Activated CD4-positive, alpha-beta T cell treated with anti-CD3 and anti-CD28 coated beads for 48 hours (primary cell): ENCODE results near the gene ATAD3C.
"Not testable (repeated sequence)": the region's sequence is repeated elsewhere in the genome, so short reads cannot be mapped to it uniquely, and the experiment has no call there.

Experiments used
- DNase-seq: peaks from one replicate; pipeline ENCODE4 v3.0.0-alpha.2; 2020

ATAD3C gene

GRCh38 chr1:1432274-1432950 lies 17.1 kb upstream of the ATAD3C start:
- DNase-seq, result no peak

GRCh38 chr1:1432951-1433803 lies 16.3 kb upstream of the ATAD3C start:
- peak; percentile 30 for DNase-seq

DNA sequence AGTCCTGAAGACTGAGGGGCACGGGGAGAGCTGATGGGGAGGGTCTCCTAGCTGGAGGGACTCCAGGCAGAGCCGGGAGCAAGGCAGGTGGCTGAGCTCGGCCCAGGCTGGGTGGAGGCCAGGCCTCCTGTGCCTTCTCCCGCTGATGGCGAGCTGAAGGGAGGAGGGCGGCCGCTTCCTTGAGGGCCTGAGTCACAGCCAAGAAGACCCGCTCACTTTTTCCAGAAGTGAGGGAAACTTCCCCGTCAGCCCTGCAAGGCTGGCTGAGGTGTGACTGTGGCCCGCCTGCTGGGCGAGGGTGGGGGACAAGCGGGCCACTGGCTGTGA lies 15.7 kb upstream of the ATAD3C start:
- peak; percentile 81 for DNase-seq

DNA sequence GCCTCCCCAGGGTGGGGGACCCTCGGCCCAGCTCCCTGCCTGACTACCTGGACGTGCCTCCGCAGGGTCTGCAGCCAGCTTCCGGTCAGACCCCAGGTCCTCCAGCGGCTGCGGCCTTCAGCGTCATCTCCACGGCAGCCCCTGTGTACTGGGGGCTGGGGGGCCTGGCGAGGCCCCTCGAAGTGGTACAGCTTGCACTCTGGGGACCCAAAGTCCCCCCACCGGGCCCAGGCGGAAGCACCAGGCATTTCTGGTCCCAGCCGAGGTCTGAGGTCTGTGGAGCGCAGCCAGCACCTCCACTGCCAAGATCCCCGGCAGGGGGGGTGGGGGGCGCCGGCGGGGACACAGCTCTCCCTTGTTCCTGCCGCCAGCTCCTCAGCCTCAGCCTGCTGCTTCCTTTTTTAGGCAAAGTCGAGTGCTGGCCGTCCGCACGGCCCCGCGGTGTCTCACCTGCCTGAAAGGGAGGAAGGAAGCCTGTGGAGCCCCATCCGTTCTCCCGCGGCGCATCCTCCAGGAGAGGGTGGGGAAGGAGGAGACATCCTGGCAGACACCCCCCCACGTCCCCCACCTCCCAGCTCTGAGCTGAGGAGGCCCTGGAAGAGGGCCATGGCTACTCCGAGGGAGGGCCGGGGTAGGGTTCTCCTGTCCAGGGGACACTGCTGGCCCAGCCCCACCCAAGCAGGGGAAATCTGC lies 15.2 kb upstream of the ATAD3C start:
- peak; percentile 45 for DNase-seq

GRCh38 chr1:1434824-1435105 lies 14.7 kb upstream of the ATAD3C start:
- no peak for DNase-seq

DNA sequence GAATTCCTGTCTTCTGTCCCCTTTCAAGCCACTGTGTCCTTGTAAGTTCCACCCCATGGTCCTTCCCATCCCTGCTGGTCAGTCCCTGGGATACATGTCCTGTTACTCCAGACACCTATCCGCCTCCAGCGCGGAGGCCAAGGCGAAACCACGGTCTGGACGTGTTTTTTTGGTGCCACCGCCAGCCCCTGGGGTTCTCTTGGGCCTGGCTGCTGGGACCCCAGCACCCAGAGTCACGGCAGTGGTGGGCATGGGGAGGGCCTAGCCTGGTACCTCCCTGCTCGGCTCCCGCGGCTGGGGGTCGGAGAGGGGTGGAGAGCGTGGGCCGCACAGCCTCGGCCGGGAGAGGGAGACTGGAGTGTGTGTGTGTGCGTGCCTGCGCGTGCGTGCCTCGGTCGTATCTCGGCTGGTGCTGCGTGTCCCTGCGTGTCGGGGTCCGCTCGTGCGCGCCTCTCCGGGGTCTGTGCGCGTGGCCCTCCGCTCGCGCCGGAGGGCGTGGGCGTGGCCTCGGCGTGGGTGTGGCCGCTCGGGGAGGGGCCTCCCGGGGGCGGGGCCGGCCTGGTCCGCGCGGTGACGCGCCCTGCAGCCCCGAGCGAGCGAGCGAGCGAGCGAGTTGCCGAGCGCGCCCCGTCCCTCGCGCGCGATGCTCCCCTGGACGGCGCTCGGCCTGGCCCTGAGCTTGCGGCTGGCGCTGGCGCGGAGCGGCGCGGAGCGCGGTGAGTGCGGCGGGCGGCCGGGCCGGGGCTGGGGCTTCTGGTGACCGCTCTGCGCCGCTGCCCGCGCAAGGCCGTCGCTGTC lies 14.2 kb upstream of the ATAD3C start, which contains the start of gene VWA1:
Gene VWA1 (plus strand): TSS at position 585 of the 798 bp plus-strand sequence. CDS start 59 bp downstream, at position 644.
- DNase-seq, result peak; percentile 76

DNA sequence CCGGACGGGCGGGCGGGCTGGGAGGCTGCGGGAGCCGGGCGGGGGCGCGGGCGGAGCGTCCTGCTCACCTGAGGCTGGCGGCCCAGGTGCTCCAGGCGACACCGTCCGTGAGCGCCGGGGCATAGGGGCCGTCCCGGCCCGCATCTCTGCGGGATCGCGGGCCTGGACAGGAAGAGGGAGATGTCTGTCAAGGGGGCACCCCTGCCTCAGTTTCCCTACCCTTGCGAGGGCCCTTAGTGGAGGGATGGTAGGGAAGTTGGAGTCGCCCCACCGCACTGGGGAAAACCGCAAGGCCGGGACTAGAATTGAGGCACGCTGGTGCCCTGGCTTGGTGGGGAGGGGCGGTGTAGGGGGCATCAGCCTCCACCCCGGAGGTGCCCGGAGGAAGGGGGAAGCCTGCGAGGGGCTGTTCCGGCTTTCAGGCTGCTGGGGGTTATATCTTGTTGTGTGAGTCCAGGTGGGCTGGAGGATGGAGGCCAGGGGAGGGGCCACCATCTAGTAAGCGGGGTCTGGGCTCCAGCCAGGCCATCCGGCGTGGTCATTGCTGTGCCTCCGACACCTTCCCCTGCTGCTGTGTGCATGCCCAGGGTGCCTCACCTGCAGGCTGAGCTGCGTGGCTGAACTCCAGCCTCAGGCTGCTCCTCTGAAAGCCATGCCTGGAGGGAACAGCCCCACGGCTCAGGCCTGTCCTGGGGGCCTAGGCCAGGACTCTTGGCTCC lies 13.4 kb upstream of the ATAD3C start:
- DNase-seq, result no peak

- DNase-seq, result no peak
These were observed 12.9 kb upstream of the ATAD3C start for GRCh38 chr1:1436630-1437032.

GRCh38 chr1:1437033-1437903 lies 12.2 kb upstream of the ATAD3C start:
- DNase-seq, result no peak

DNA sequence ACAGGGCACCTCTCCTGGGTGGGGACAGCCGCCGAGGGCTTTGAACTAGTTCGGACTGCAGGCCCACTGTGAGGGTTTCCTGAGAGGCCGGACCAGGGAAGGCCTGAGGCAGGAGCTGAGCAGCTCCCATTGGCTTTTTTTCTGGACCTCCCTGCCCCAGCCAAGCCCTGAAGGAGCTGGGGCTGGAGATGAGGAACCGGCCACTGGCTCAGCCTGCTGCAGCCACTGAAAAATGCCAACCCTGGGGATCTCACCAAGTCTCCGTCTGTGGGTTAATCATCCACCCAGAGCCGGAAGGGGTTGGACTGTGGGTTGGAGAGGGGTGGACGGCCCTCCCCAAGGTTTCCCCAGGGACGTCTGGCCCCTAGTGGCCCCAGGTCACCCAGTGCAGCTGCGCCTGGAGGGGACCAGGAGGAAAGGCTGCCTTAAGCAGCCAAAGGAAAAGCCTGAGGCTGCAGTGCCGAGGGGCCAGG lies 11.5 kb upstream of the ATAD3C start:
- DNase-seq, result no peak

GRCh38 chr1:1438531-1439381 lies 10.7 kb upstream of the ATAD3C start:
- DNase-seq, result no peak

DNA sequence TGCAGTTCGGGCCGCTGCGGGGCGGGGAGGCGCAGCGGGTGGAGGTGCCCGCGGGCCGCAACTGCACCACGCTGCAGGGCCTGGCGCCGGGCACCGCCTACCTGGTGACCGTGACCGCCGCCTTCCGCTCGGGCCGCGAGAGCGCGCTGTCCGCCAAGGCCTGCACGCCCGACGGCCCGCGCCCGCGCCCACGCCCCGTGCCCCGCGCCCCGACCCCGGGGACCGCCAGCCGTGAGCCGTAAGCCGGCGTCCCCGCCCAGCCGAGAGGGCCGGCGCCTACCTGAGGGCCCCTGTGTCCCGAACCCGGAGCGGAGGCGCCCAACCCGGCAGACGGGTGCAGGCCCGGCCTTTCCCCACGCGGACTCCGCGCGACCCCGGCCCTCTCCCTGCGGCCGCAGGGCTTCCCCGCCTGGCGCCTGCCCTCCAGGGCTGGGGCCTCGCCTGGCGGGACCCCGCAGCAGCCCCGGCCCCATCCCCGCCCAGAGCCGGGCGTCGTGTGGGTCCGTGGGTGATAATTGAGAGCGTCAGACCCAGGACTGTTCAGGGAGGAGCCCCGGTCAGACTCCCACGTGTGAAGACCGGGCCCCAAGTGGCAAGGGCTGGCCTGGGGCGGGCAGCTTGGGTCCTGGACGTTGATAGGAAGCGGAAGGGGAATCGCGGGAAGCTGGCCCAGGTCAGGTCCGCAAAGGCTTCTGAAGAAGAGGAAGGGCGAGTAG lies 9.8 kb upstream of the ATAD3C start:
- no peak for DNase-seq

- no peak for DNase-seq
These were observed 9.1 kb upstream of the ATAD3C start for GRCh38 chr1:1440262-1441001.

DNA sequence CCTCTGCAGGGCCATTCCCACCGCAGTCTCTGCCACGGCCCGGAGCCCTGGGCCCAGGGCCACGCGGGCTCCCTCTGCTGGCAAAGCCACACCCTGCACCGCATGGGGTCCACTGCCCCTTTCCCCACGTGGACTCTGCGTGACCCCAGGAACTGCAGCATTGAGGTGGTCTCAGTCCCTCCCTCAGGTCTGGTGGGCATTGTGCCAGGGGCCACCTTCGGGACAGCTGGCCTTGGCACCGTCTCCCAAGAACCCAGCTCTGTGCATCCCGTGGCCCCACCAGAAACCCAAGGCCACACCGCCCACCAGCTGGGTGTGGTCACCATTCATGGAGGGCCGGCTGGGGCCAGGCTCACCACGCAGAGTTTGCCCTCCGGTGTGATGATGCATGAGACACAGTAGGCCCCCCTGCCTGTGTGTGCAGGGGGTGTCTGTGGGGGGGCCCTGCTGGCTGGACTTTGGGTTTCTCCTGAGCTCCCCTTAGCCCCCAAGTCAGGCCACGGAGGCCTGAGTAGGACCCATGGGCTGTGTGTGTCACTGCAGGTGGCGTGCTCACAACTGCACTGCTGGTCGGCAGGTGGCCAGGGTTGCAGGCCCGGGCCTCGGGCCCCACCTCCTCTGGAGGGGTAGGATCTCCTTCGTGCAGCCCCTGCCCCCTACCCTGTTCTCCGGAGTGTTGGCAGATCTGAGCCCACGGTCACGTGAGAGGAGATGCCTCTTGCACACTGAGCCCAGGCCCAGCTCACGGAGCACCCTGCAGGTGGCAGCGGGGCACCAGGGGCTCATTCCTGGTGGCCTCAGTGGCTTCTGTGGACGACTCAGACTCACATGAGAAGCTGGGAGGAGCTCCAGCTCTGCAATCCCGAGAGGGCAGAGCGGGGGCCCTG lies 8.2 kb upstream of the ATAD3C start:
- peak; percentile 76 for DNase-seq

DNA sequence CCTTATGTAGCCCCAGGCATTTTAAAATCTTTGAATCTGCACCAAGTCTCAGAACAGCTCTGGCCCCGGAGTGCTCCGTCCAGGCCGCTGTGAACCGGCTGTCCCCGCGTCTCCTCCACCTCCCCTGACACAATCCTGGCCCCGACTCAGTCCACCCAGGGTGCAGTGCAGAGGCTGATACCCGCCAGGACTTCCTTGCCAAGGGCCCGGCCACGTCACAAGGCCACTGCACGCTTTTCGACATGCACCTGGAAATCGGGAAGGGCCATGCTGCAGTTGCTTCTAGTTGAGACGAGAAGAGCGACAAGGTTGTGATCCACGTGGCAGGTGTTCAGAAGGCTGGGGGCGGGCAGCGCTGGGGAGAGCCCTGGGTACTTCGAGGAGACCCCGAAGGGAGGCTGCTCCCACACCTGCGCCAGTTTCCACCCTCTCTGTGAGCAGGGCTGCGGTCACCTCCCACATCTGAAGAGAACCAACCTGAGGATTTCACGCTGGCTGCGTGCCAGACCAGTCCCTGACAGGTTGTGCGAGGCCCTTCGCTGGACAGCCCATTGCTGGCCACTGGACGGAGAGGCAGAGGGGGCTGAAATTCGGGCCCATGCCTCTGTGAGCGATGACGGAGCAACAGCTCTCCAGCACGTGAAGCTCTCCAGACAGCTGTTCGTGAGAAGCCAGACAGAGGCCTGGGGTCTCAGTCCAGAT lies 7.3 kb upstream of the ATAD3C start:
- DNase-seq, result no peak

DNA sequence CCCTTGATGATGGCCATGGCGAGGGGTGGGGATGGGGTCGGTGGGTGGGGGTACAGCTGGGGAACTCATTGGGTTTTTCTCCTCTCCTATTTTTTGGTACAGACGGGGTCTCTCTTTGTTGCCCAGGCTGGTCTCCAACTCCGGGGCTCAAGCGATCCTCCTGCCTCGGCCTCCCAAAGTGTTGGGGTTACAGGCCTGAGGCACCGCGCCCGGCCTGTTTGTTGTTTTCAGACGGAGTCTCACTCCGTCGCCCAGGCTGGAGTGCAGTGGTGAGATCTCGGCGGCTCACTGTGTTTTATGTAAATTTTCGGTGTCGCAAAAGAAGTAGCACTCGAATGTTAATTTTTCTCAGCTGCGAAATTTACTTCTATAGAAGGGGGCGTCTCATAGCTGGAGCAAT lies 2.9 kb upstream of the ATAD3C start:
- DNase-seq, result not testable (repeated sequence)

DNA sequence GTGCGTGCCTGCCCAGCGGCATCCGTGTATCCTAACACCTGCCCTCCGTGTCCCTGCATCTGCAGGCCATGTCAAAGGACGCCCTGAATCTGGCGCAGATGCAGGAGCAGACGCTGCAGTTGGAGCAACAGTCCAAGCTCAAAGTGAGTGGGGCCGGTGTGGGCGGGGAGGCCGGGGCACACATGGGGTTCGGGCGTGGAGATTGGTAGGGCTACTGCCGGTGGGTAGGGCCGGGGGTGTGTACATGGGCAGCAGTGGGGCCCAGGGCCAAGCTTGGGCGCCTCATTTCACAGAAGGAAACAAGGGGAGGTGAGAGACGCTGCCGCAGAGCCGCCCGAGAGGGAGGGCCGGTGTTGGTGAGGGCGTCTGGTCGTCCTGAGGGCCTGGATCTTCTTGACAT lies 1.1 kb downstream of the ATAD3C start:
- DNase-seq, result not testable (repeated sequence)
